Gastroesophageal sphincter (tissue), 4 donors: ENCODE data around the gene IL31RA. TPM values are rescaled to one million over a fixed set of nuclear protein-coding genes. Genes with fewer than 3 reads are reported as not detected.

ENCODE experiments used
- ATAC-seq: fragments of 150-250 bp; one replicate; pipeline ENCODE4 v1.9.1; 2016; ENCODE audit warnings: mild to moderate bottlenecking, moderate library complexity
- H3K27ac ChIP-seq, 4 donors: fragments of 200-600 bp; sonication (generic) in 3 of 4; 1 replicate in 3 of 4; 2 replicates in 1 of 4; pipeline ENCODE4 v1.5.1; 2016 to 2019
- H3K27me3 ChIP-seq: fragments of 200-600 bp; sonication (generic); one replicate; pipeline ENCODE4 v1.5.1; 2019
- H3K36me3 ChIP-seq, 2 donors: fragments of 200-600 bp; sonication (generic); one replicate each; pipeline ENCODE4 v1.5.1; 2019; ENCODE audit warnings: control low read depth in 1 of 2
- H3K4me1 ChIP-seq, 3 donors: fragments of 200-600 bp; sonication (generic); 1 replicate in 2 of 3; 2 replicates in 1 of 3; pipeline ENCODE4 v1.5.1; 2016 to 2019; ENCODE audit warnings: control low read depth in 2 of 3
- H3K4me3 ChIP-seq, 2 donors: fragments of 200-600 bp; sonication (generic); one replicate each; pipeline ENCODE4 v1.5.1; 2019; ENCODE audit warnings: mild to moderate bottlenecking in 1 of 2, moderate library complexity in 1 of 2
- H3K9me3 ChIP-seq, 3 donors: fragments of 200-600 bp; sonication (generic); one replicate each; pipeline ENCODE4 v1.5.1; 2017 to 2019; ENCODE audit warnings: control low read depth in 2 of 3
- CTCF ChIP-seq, 4 experiments: fragments of 200-600 bp in 2 of 4; fragments of 450-650 bp in 2 of 4; sonication (generic) in 1 of 4; IDR thresholded peaks; one replicate each; pipeline ENCODE4 v1.5.1; 2017 to 2019; ENCODE audit warnings: antibody characterized with exemption in 4 of 4, mild to moderate bottlenecking in 2 of 4, moderate library complexity in 2 of 4
- EP300 ChIP-seq: sonication (generic); formaldehyde crosslinking; IDR thresholded peaks from one replicate; pipeline ENCODE4 v1.6.1; 2017; ENCODE audit warnings: antibody characterized with exemption, mild to moderate bottlenecking
- POLR2A ChIP-seq, 2 donors: fragments of 450-650 bp; IDR thresholded peaks; one replicate each; pipeline ENCODE4 v1.6.1; 2017; ENCODE audit warnings: antibody characterized with exemption in 2 of 2, mild to moderate bottlenecking in 2 of 2, moderate library complexity in 1 of 2
- POLR2AphosphoS5 ChIP-seq: sonication (generic); formaldehyde crosslinking; IDR thresholded peaks from one replicate; pipeline ENCODE4 v1.6.1; 2017; ENCODE audit warnings: antibody characterized with exemption
- WGBS, 2 donors: methylation state at CpG; one replicate each; pipeline ENCODE4 v1.1.5; 2018; ENCODE audit warnings: low coverage in 1 of 2; 5-methylcytosine and 5-hydroxymethylcytosine counted together
- total RNA-seq, 4 donors: library from RNA; depleted of rRNA; stranded (reverse); fragments of >200 nt; gene quantifications; one replicate each; pipeline ENCODE4 v1.1.0, GENCODE V29; 2016

IL31RA gene
- total RNA-seq, 4 donors from 2014 or later, result 0.13 to 0.57 TPM; not detected in 2

DNA sequence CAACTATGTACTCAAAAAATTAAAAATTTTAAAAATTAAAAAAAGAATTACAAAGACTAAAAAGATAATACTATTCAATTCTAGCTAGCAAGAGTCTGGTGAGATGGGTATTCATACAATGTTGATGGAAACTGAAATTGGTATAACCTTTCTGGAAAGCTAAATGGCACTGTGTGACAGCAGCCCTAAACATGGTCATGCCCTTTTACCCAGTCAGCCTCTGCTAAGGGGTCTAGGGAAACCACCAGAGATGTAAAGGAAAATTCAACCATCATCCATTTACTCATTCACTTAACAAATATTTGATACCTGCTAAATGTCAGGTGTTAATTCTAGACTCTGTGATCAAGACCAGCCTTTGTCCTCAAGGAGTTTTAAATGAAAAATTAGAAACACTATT lies 29.3 kb downstream of the IL31RA start:
- Histone ChIP-seq H3K9me3 (peaks cover 0 to 10% (median 0%) of the 10 kb centered on the region in 3 donors), H3K36me3 (no peaks in the 10 kb centered on the region), H3K27me3 (no peaks in the 10 kb centered on the region), H3K27ac (no peak overlapping the region), H3K4me3 (no peak overlapping the region), H3K4me1 (no peaks in the 10 kb centered on the region)
- ATAC-seq, result no peak
- no peak for TF ChIP-seq POLR2A (IDR thresholded peaks at IDR 0.05)
- no peak for TF ChIP-seq EP300

GRCh38 chr5:55885359-55885758 lies 34.2 kb downstream of the IL31RA start:
- no peak overlapping the region for H3K27ac ChIP-seq
- no peaks in the 10 kb centered on the region for H3K9me3 ChIP-seq
- no peaks in the 10 kb centered on the region for H3K27me3 ChIP-seq
- H3K4me3 ChIP-seq, result no peak overlapping the region
- H3K4me1 ChIP-seq, result no peaks in the 10 kb centered on the region
- WGBS, 2 donors, result 83 to 92% methylated on average over 5 to 7 of the region's 9 CpGs
- ATAC-seq, result no peak
- TF ChIP-seq CTCF (IDR thresholded peaks at IDR 0.05) (no peak), EP300 (no peak), POLR2A (IDR thresholded peaks at IDR 0.05) (no peak), POLR2AphosphoS5 (no peak)
- no peaks in the 10 kb centered on the region for H3K36me3 ChIP-seq

DNA sequence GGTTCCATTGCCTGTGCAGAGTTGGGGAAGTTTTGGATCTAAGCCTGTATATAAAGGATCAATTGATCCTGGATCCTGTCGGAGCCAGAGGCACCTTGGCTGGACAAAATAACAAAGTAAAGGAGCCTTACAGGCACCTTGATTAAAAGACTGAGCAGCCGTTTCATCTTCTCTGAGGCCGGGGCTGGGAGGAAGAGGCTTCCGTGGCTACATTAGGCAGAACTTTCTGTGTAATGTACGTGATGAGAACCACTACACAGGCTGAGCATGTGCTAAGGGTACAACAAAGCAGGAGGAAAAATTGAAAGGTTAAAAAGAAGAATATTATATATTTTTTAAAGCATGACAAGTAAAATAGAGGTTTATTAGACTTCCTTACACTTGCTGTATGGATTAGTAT lies 37.0 kb downstream of the IL31RA start:
- TF ChIP-seq EP300, result no peak
- no peak for TF ChIP-seq CTCF (IDR thresholded peaks at IDR 0.05)
- TF ChIP-seq POLR2A (IDR thresholded peaks at IDR 0.05), result no peak
- no peak for TF ChIP-seq POLR2AphosphoS5
- 61 to 90% methylated on average over 4 to 5 of the region's 5 CpGs for WGBS, 2 donors

GRCh38 chr5:55892479-55892878 lies 41.3 kb downstream of the IL31RA start:
- Histone ChIP-seq H3K9me3 (no peaks in the 10 kb centered on the region), H3K36me3 (no peaks in the 10 kb centered on the region), H3K27me3 (peaks cover 4% of the 10 kb centered on the region), H3K4me1 (no peaks in the 10 kb centered on the region), H3K4me3 (no peak overlapping the region), H3K27ac (no peak overlapping the region)
- TF ChIP-seq POLR2A (IDR thresholded peaks at IDR 0.05) (no peak), EP300 (no peak), CTCF (IDR thresholded peaks at IDR 0.05) (no peak), POLR2AphosphoS5 (no peak)
- 46 to 80% methylated on average over 1 to 2 of the region's 2 CpGs for WGBS, 2 donors
- no peak for ATAC-seq

More for the DNA sequence above, 37.0 kb downstream of the IL31RA start:
- Histone ChIP-seq H3K9me3 (no peaks in the 10 kb centered on the region), H3K27me3 (no peaks in the 10 kb centered on the region), H3K4me1 (no peaks in the 10 kb centered on the region), H3K27ac (no peak overlapping the region), H3K4me3 (no peak overlapping the region), H3K36me3 (no peaks in the 10 kb centered on the region)
- no peak for ATAC-seq

DNA sequence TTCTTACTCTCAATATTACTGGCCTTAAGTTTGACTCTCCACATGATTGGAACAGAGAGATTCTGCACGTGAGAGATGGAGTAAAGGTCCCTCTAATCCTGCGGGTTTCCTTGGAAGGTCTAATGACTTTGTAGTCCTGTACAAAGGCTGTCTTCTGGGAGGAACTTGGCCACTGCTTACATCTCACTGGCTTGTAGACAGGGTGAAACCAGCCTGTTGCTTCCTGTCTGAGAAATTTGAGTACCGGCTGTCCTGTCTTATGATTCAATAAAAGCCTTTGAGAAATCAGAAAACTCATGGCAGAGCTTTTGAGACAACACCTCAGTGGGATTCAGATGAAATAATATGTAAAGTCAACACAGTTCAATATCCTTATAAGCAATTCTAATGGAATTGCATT lies 43.0 kb downstream of the IL31RA start:
- H3K27ac ChIP-seq, result no peak overlapping the region
- no peaks in the 10 kb centered on the region for H3K4me1 ChIP-seq
- no peaks in the 10 kb centered on the region for H3K36me3 ChIP-seq
- WGBS, 2 donors, result 43 to 65% methylated on average over 2 to 3 of the region's 3 CpGs
- H3K9me3 ChIP-seq, result no peaks in the 10 kb centered on the region
- no peak for ATAC-seq
- H3K4me3 ChIP-seq, result no peak overlapping the region
- TF ChIP-seq EP300 (no peak), POLR2AphosphoS5 (no peak)
- peaks cover 5% of the 10 kb centered on the region for H3K27me3 ChIP-seq

DNA sequence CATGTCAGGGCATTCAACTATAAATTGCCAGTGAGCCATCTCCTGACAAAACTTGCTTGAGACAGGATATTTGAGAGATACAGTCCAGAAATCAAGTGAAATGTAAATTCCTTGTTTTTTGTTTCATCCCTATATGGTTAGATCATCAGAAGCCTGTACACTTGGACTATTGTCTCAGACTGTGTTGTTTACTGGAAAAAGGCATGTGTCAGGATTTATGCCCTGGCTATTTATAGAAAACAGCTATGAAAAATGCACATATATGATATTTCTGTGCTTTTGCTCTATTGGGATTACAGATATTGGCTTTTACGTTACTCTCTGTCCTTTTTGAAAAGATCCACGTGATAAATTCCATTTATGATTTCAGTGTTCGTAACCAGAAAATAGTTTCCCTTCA lies 44.2 kb downstream of the IL31RA start:
- H3K27me3 ChIP-seq, result peaks cover 5% of the 10 kb centered on the region
- H3K4me3 ChIP-seq, result no peak overlapping the region
- ATAC-seq, result no peak
- no peaks in the 10 kb centered on the region for H3K9me3 ChIP-seq
- no peak for TF ChIP-seq POLR2A (IDR thresholded peaks at IDR 0.05)
- TF ChIP-seq POLR2AphosphoS5, result no peak
- TF ChIP-seq EP300, result no peak
- no peak for TF ChIP-seq CTCF (IDR thresholded peaks at IDR 0.05)
- no peaks in the 10 kb centered on the region for H3K36me3 ChIP-seq
- no peak overlapping the region for H3K27ac ChIP-seq
- H3K4me1 ChIP-seq, result no peaks in the 10 kb centered on the region
- WGBS, 2 donors, result 65 to 80% methylated on average over 3 of the region's 3 CpGs
